A673 (cell line): ENCODE data around the gene PTPN18. TPM values are rescaled to one million over a fixed set of nuclear protein-coding genes. Genes with fewer than 3 reads are reported as not detected.

Source experiments
- total RNA-seq: library from RNA; stranded (reverse); gene quantifications from 2 replicates; pipeline ENCODE4 v1.2.3, GENCODE V29; 2021

The PTPN18 gene
- total RNA-seq, 1 experiment from 2014 or later, result 3.2 TPM

Other genes with a start within 250 kb of the PTPN18 start
- not detected in 2 replicates for gene POTEF, start 226.8 kb upstream of the PTPN18 start, total RNA-seq
- gene CCDC74B, start 210.9 kb upstream of the PTPN18 start, total RNA-seq, result 3.8 and 6.3 TPM in 2 replicates
- gene SMPD4, start 174.5 kb upstream of the PTPN18 start, total RNA-seq, result 105 and 108 TPM in 2 replicates
- gene MZT2B, start 173.8 kb upstream of the PTPN18 start, total RNA-seq, result 341 and 379 TPM in 2 replicates
- not detected in 2 replicates for gene TUBA3E, start 157.6 kb upstream of the PTPN18 start, total RNA-seq
- 107 and 112 TPM in 2 replicates for gene IMP4, start 13.2 kb upstream of the PTPN18 start, total RNA-seq
- gene POTEI, start 153.3 kb downstream of the PTPN18 start, total RNA-seq, result not detected in 2 replicates
- not detected in 2 replicates for gene CFC1B, start 165.2 kb downstream of the PTPN18 start, total RNA-seq
- gene CFC1, start 243.5 kb downstream of the PTPN18 start, total RNA-seq, result not detected in 2 replicates